Karpas-422 (cell line): Measurements from ENCODE around the gene PTGR3. TPM values are rescaled to one million over a fixed set of nuclear protein-coding genes. Genes with fewer than 3 reads are reported as not detected.

Experiments used
- DNase-seq: peaks from one replicate; pipeline ENCODE4 v3.0.0-alpha.2; 2015
- H2AFZ ChIP-seq: fragments of 200-600 bp; sonication (generic); 2 replicates; pipeline ENCODE4 v1.6.1; 2014; ENCODE audit warnings: antibody characterized with exemption, low read length, mixed read lengths
- H3K27ac ChIP-seq: fragments of 200-600 bp; sonication (generic); 2 replicates; pipeline ENCODE4 v1.5.1; 2014; ENCODE audit warnings: mild to moderate bottlenecking, low read length, moderate library complexity
- H3K27me3 ChIP-seq: fragments of 200-600 bp; sonication (generic); 2 replicates; pipeline ENCODE4 v1.6.1; 2014; ENCODE audit warnings: low read length, mixed read lengths
- H3K36me3 ChIP-seq: fragments of 200-600 bp; sonication (generic); 2 replicates; pipeline ENCODE4 v1.6.1; 2014; ENCODE audit warnings: low read length, mixed read lengths; ENCODE audit not compliant: insufficient read depth
- H3K4me1 ChIP-seq: fragments of 200-600 bp; sonication (generic); 2 replicates; pipeline ENCODE4 v1.6.1; 2014; ENCODE audit warnings: mild to moderate bottlenecking, low read length, mixed read lengths
- H3K4me2 ChIP-seq: fragments of 200-600 bp; sonication (generic); 2 replicates; pipeline ENCODE4 v1.6.1; 2014; ENCODE audit warnings: low read length, low read depth, mild to moderate bottlenecking; ENCODE audit not compliant: poor library complexity, severe bottlenecking
- H3K4me3 ChIP-seq: fragments of 200-600 bp; sonication (generic); 2 replicates; pipeline ENCODE4 v1.5.1; 2014; ENCODE audit warnings: mild to moderate bottlenecking, antibody characterized with exemption, low read length, mixed read lengths
- H3K79me2 ChIP-seq: fragments of 200-600 bp; sonication (generic); 2 replicates; pipeline ENCODE4 v1.6.1; 2014; ENCODE audit warnings: mild to moderate bottlenecking, low read length, mixed read lengths
- H3K9ac ChIP-seq: fragments of 200-600 bp; sonication (generic); 2 replicates; pipeline ENCODE4 v1.6.0; 2014; ENCODE audit warnings: low read length
- H3K9me2 ChIP-seq: fragments of 200-600 bp; sonication (generic), shearing (Covaris generic); replicated peaks from 2 replicates; pipeline ENCODE4 v1.6.0; 2014; ENCODE audit warnings: mild to moderate bottlenecking, low read length, moderate library complexity; ENCODE audit not compliant: insufficient read depth
- H3K9me3 ChIP-seq: fragments of 300-700, 200-600 bp; sonication (generic); 2 replicates; pipeline ENCODE4 v1.6.1; 2014; ENCODE audit warnings: low read length, mixed read lengths
- H4K20me1 ChIP-seq: fragments of 200-600 bp; sonication (generic); 2 replicates; pipeline ENCODE4 v1.6.1; 2014; ENCODE audit warnings: mild to moderate bottlenecking, antibody characterized with exemption, low read length, low read depth; ENCODE audit not compliant: insufficient read depth
- total RNA-seq: library from RNA; depleted of rRNA; stranded (reverse); fragments of >200 nt; shearing (Covaris generic); gene quantifications from 2 replicates; pipeline ENCODE4 v1.2.3, GENCODE V29; 2014; ENCODE audit warnings: low replicate concordance

The PTGR3 gene
- total RNA-seq, 1 experiment from 2014 or later: 6.6 TPM

DNA sequence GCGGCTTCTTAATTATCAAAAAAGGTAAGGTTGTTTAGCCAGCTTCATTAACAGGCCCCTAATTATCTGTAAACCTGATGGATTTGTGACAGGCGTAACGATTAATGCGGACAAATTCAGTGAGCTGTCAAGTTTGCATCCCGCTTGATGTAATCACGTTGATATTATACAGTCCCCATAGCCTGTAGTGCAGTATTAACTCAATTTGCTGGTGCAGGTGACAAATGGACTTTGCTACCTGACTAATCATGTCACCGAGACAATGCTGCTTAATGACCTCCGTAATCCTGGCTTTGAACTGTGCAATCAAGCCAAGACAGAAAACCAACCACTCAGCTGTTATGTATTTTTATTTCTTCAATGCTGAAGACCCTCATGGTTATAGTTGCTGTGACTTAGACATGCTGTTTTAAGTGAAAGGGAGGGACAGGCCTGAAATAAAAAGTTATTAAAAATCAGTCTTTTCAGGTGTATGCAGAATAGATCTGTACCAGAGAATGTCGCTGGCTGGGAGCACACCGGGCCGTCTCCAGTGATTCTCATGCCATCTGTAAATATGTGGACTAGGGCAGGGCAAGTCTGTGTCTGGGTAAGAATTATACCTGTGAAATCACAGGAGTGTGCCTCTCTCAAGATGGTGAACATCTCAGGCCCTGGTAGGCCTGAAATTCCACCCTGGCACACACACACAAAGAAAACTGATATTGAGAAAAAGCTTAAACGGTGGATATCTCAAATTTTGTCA, 6.0 kb upstream of the PTGR3 start:
- Histone ChIP-seq H3K4me1 (peaks cover 12% of the 10 kb centered on the region), H3K27ac (no peak overlapping the region), H3K79me2 (no peaks in the 10 kb centered on the region), H3K36me3 (no peaks in the 10 kb centered on the region), H2AFZ (no peak overlapping the region), H3K9ac (no peak overlapping the region), H3K9me3 (no peaks in the 10 kb centered on the region), H3K9me2 (no peaks in the 10 kb centered on the region), H3K27me3 (no peaks in the 10 kb centered on the region), H3K4me3 (no peak overlapping the region), H3K4me2 (no peak overlapping the region), H4K20me1 (peaks cover 25% of the 10 kb centered on the region)
- DNase-seq: no peak

DNA sequence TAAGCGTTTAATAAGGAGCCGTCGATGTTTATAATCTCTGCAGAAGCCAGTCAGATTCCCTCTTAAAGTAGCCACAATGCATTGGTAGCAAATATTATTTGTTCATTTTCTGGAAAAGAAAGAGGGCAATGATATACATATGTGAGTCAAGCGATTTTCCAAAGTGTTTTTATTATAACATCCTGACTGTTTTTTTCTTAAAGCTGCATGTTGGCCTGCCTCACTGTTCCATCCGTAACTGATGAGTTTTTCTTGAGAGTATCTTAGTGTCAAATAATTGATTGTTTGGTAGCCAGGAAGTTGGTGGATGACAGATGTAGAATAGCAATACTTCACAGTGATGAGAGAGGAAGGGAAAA, 5.4 kb upstream of the PTGR3 start:
- H3K27ac ChIP-seq: no peak overlapping the region
- H3K4me3 ChIP-seq: no peak overlapping the region
- H3K4me2 ChIP-seq: no peak overlapping the region
- H3K36me3 ChIP-seq: no peaks in the 10 kb centered on the region
- DNase-seq: no peak
- peaks cover 19% of the 10 kb centered on the region for H4K20me1 ChIP-seq
- H3K27me3 ChIP-seq: no peaks in the 10 kb centered on the region
- no peak overlapping the region for H2AFZ ChIP-seq
- no peaks in the 10 kb centered on the region for H3K9me3 ChIP-seq
- peaks cover 15% of the 10 kb centered on the region for H3K4me1 ChIP-seq
- no peaks in the 10 kb centered on the region for H3K79me2 ChIP-seq
- no peaks in the 10 kb centered on the region for H3K9me2 ChIP-seq
- H3K9ac ChIP-seq: no peak overlapping the region

DNA sequence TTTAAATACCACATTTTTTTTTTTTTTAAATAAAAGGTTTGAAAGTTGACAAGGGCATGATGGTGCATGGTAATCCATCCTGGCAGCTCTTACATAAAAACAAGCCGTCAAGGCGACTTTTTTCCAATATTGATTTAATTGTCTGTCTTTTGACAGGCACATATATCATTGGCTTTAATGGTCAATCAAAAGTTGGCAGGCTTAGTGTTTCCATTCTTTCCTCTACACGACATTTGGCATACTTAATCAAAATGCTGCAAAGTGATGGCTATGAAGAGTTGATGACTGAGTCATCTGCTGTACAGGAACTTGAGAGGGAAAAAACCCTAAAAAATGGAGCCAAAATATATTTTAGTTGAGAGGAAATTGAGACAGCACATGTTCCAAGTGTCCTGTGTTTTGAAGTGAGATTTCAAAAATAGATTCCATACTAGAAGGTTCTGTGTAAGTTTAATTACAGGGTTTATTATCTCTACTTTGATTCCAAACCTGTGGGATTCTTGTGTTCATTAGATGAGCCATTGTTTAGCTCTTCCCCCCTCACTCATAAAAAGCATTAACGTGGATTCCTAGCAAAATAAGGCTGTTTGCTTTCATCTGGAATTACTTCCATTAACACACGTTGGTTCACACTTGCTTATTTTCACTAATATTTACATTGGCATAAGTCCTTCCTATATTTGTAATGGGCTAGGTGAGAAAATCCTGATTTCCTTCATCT, 4.8 kb upstream of the PTGR3 start:
- Histone ChIP-seq H3K4me1 (peaks cover 15% of the 10 kb centered on the region), H3K9ac (no peak overlapping the region), H3K79me2 (no peaks in the 10 kb centered on the region), H3K27ac (no peak overlapping the region), H3K9me3 (no peaks in the 10 kb centered on the region), H3K4me2 (no peak overlapping the region), H3K4me3 (no peak overlapping the region), H3K36me3 (no peaks in the 10 kb centered on the region), H2AFZ (no peak overlapping the region), H4K20me1 (peaks cover 16% of the 10 kb centered on the region), H3K9me2 (no peaks in the 10 kb centered on the region), H3K27me3 (no peaks in the 10 kb centered on the region)
- no peak for DNase-seq

DNA sequence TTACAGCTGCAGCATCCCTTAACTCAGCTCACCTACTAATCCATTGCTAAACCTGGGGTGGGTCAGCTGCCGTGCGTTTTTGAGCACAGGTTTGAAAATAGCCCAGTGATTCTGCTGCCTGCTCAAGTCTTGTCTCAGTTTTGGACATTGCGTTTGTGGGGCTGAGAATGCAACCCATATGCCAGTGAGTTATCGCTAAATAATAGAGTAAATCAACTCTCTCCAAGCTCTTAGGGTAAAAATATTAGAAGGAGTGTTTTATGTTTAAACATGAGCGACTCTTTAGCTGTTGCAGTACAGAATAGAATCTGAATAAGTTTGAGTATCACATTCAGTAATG, 3.8 kb upstream of the PTGR3 start:
- H3K4me3 ChIP-seq: no peak overlapping the region
- no peak overlapping the region for H3K4me2 ChIP-seq
- peaks cover 4% of the 10 kb centered on the region; the same call in 1 of the 2 replicates for H3K27me3 ChIP-seq
- no peak overlapping the region for H3K9ac ChIP-seq
- H2AFZ ChIP-seq: no peak overlapping the region
- DNase-seq: no peak
- peaks cover 18% of the 10 kb centered on the region for H4K20me1 ChIP-seq
- H3K9me3 ChIP-seq: no peaks in the 10 kb centered on the region
- no peaks in the 10 kb centered on the region for H3K79me2 ChIP-seq
- H3K9me2 ChIP-seq: no peaks in the 10 kb centered on the region
- no peaks in the 10 kb centered on the region for H3K36me3 ChIP-seq
- peaks cover 24% of the 10 kb centered on the region for H3K4me1 ChIP-seq
- no peak overlapping the region for H3K27ac ChIP-seq

DNA sequence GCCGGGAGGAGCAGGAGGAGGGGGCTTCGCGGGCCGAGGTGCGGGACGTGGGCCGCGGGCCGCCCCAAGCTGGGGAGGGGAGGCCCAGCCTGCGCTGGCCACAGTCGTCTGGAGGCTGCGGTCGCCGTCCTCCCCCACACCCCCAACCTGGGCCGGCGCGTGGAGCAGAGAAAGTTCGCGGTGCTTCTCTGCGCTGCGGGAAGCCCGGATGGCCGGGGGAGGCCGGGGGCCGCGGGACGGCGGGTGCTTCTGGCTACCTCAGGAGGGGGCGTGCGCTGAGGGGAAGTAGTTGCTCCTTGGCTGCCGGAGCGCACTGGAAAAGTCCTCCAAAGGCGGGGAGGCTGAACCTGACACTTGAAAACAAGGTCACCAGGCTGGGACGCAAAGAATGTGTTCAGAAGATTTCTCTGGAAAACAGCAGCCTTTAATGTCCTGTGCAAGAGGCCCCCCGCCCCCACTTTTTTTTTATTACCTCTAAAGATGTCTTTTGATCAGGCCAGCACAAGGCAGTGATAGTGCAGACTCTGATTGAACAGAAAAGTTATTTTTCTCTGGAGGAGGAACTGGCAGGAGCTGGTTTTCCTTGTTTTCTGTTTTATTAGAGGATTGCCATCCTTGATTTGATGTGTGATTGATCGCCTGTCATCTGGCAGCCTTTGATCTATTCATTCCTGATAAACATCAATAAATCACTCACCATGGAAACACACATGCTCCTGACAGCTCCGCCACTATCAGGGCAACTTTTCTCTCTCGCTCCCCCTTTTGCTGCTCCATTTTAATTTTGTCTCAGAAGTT, 3.2 kb upstream of the PTGR3 start:
- Histone ChIP-seq H3K79me2 (no peaks in the 10 kb centered on the region), H3K9me3 (no peaks in the 10 kb centered on the region), H3K4me3 (peak overlapping the region; percentile 66), H3K27ac (no peak overlapping the region), H3K4me2 (peak overlapping the region; percentile 70), H3K4me1 (peaks cover 29% of the 10 kb centered on the region), H3K36me3 (no peaks in the 10 kb centered on the region), H3K27me3 (peaks cover 4% of the 10 kb centered on the region; the same call in 1 of the 2 replicates), H4K20me1 (peaks cover 18% of the 10 kb centered on the region), H3K9me2 (no peaks in the 10 kb centered on the region), H3K9ac (peak overlapping the region; percentile 61), H2AFZ (no peak overlapping the region)
- peak; percentile 47 for DNase-seq

DNA sequence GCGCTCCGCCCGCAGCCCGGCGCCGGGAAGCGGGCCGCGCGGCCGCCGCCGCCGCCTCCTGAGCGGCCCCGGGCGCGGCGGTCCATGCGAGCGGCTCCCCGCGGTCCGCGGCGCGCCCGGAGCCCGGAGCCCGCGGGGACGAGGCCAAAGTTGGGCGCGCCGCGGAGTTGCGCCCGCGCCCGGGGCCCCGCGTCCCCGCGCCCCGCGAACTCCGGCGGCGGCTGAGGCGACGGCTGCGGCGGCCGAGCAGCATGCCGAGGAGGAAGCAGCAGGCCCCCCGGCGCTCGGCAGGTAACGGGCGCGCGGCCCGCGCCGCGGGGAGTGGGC, 2.6 kb upstream of the PTGR3 start:
- H3K9ac ChIP-seq: peak overlapping the region; percentile 61
- H3K9me2 ChIP-seq: no peaks in the 10 kb centered on the region
- no peak overlapping the region for H3K27ac ChIP-seq
- H3K36me3 ChIP-seq: no peaks in the 10 kb centered on the region
- H2AFZ ChIP-seq: no peak overlapping the region
- peaks cover 4% of the 10 kb centered on the region; the same call in 1 of the 2 replicates for H3K27me3 ChIP-seq
- H3K4me3 ChIP-seq: peak overlapping the region; percentile 66
- peak overlapping the region; percentile 70 for H3K4me2 ChIP-seq
- H3K79me2 ChIP-seq: no peaks in the 10 kb centered on the region
- peaks cover 23% of the 10 kb centered on the region for H4K20me1 ChIP-seq
- no peaks in the 10 kb centered on the region for H3K9me3 ChIP-seq
- peaks cover 29% of the 10 kb centered on the region for H3K4me1 ChIP-seq
- DNase-seq: peak; percentile 56

DNA sequence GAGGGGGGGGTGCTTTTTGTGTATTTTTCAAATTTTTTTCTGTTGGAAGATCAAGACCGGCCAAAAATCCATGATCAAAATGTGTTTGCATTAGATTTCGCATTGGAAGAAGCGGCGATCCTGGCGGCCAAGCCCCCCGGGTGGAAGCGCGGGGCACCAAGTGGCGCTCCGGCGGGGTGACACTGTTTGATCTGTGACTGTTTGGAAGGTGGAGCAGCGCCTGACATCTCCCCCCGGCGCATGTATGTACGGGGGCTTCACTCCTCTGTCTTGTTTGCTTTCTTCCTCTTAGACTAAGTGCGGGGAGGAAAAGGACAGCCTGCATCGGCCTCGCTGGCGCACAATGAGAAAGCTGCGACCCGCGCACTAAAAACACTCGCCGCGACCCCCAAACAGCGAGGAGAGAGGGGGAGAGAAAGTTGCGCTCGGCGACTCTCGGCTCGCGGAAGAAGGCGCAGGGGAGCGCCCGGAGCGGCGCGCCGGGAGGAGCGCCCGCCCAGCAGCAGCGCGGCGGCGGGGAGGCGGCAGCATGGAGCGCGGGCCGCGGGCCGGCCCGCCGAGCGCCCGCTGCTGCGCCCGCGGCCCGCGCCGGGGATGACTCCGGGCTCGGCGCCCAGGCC, 2.2 kb upstream of the PTGR3 start:
- peak; percentile 74 for DNase-seq
- H3K9me3 ChIP-seq: no peaks in the 10 kb centered on the region
- H3K9ac ChIP-seq: peak overlapping the region; percentile 82
- peak overlapping the region; percentile 91 for H3K4me2 ChIP-seq
- peak overlapping the region; percentile 72 for H2AFZ ChIP-seq
- H4K20me1 ChIP-seq: peaks cover 28% of the 10 kb centered on the region
- H3K4me1 ChIP-seq: peaks cover 29% of the 10 kb centered on the region
- no peaks in the 10 kb centered on the region for H3K9me2 ChIP-seq
- no peaks in the 10 kb centered on the region for H3K79me2 ChIP-seq
- H3K27me3 ChIP-seq: peaks cover 4% of the 10 kb centered on the region; the same call in 1 of the 2 replicates
- H3K27ac ChIP-seq: no peak overlapping the region
- H3K36me3 ChIP-seq: no peaks in the 10 kb centered on the region
- peak overlapping the region; percentile 72 for H3K4me3 ChIP-seq
